Measurements from ENCODE around the gene PATJ. TPM values are rescaled to one million over a fixed set of nuclear protein-coding genes. Genes with fewer than 3 reads are reported as not detected.

PATJ gene
- total and polyA plus RNA-seq, 3 donors from 2014 or later: 12.9 to 44.5 (median 21.6) TPM

DNA sequence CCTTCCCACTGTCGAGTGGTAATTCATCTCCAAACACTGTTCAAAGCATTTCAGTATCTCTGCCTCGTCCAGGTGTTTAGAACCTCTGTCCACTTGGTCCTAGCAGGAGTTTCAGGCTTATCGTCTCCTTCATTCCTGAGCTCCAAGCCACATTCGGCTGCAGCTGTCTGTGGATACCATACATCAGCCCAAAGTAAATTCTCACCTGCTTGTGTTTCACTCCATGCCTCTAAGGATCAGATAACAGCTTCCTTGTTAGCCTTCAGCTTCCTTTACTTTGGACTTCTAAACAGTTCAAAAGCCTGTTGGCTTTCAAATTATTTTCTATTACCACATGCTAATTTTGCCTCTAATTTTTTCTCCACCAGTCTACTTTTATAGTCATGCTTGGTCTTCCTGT, 233.4 kb downstream of the PATJ start:
- Histone ChIP-seq H3K9me3 (no peaks in the 10 kb centered on the region), H3K36me3 (ENCODE audit: low read depth, missing control alignments) (no peaks in the 10 kb centered on the region), H3K27ac (no peak overlapping the region), H3K4me3 (no peak overlapping the region), H3K27me3 (no peaks in the 10 kb centered on the region), H3K4me1 (no peaks in the 10 kb centered on the region)
- WGBS, 2 donors: 80 to 94% methylated on average over 4 of the region's 4 CpGs
- TF ChIP-seq POLR2A (IDR thresholded peaks at IDR 0.05): no peak
- TF ChIP-seq, protein P1, sequence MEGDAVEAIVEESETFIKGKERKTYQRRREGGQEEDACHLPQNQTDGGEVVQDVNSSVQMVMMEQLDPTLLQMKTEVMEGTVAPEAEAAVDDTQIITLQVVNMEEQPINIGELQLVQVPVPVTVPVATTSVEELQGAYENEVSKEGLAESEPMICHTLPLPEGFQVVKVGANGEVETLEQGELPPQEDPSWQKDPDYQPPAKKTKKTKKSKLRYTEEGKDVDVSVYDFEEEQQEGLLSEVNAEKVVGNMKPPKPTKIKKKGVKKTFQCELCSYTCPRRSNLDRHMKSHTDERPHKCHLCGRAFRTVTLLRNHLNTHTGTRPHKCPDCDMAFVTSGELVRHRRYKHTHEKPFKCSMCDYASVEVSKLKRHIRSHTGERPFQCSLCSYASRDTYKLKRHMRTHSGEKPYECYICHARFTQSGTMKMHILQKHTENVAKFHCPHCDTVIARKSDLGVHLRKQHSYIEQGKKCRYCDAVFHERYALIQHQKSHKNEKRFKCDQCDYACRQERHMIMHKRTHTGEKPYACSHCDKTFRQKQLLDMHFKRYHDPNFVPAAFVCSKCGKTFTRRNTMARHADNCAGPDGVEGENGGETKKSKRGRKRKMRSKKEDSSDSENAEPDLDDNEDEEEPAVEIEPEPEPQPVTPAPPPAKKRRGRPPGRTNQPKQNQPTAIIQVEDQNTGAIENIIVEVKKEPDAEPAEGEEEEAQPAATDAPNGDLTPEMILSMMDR (IDR thresholded peaks at IDR 0.05): no peak
- no peak for DNase-seq
- intact Hi-C loops (cut with DNase I; ENCODE audit: low total_unique reads): no loop called here

DNA sequence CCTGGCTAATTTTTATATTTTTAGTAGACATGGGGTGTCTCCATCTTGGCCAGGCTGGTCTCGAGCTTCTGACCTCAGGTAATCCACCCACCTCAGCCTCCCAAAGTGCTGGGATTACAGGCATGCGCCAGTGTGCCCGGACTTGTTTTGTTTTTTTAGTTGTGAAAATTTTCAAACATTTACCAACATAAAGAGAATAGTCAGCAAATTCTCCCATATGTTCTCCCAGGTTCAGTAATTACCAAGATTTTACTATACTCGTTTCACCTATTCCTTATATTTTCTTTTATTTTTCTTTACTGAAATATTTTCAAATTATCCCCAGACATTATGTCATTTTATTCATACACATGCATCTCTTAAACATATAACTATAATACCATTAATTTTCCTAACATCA, 234.3 kb downstream of the PATJ start:
- 93 to 94% methylated on average over 4 of the region's 4 CpGs for WGBS, 2 donors
- intact Hi-C loops (cut with DNase I; ENCODE audit: low total_unique reads): no loop called here
- DNase-seq: no peak

DNA sequence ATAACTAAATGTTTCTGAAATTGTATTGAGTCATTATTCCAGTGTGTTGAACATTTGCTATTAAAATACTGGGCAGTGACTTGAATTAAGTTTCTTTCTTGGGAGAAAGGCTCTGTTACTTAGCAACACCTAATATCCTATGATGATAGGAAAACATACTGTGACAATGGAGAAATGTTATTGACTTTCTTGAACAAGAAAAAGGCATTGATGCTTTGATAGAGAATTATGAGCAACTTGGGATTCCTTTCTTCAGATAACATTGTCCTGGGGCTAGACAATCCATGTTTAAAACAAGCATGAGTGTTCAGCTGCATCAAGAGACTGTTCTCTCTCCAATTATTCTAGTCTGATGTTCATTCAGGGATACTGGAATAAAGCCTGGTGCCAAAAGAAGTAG, 236.5 kb downstream of the PATJ start:
- H3K27me3 ChIP-seq: no peaks in the 10 kb centered on the region
- DNase-seq: no peak
- H3K4me3 ChIP-seq: no peak overlapping the region
- intact Hi-C loops (cut with DNase I; ENCODE audit: low total_unique reads): no loop called here
- no peak for TF ChIP-seq POLR2A (IDR thresholded peaks at IDR 0.05)
- TF ChIP-seq, protein P1 (IDR thresholded peaks at IDR 0.05): no peak
- no peaks in the 10 kb centered on the region for H3K9me3 ChIP-seq
- H3K36me3 ChIP-seq (ENCODE audit: low read depth, missing control alignments): no peaks in the 10 kb centered on the region
- H3K4me1 ChIP-seq: no peaks in the 10 kb centered on the region
- H3K27ac ChIP-seq: no peak overlapping the region

More for the DNA sequence above, 234.3 kb downstream of the PATJ start:
- Histone ChIP-seq H3K4me3 (no peak overlapping the region), H3K4me1 (no peaks in the 10 kb centered on the region), H3K27ac (no peak overlapping the region), H3K27me3 (no peaks in the 10 kb centered on the region), H3K9me3 (no peaks in the 10 kb centered on the region), H3K36me3 (ENCODE audit: low read depth, missing control alignments) (no peaks in the 10 kb centered on the region)
- no peak for TF ChIP-seq POLR2A (IDR thresholded peaks at IDR 0.05)
- TF ChIP-seq, protein P1 (IDR thresholded peaks at IDR 0.05): no peak

DNA sequence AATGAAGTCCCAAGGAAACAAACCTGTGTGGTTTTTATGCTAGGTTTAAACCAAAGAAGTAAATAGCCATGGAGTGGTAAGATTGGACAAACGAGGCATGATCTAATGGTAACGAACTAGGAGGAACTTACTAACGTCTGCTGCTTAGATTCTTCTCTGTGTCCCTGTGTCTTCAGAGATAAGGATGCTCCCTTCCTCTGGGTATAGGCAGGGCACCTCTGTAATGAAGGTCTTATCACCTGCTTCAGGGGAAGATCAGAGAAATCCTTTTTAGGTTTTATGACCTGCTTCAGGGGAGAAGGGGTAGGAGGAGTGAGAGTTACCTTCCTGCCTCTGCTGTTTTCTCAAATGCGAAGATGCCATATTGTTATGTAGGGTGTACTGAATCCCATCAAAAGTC, 237.4 kb downstream of the PATJ start:
- H3K9me3 ChIP-seq: no peaks in the 10 kb centered on the region
- no peaks in the 10 kb centered on the region for H3K4me1 ChIP-seq
- no peaks in the 10 kb centered on the region for H3K36me3 ChIP-seq (ENCODE audit: low read depth, missing control alignments)
- H3K4me3 ChIP-seq: no peak overlapping the region
- no peak overlapping the region for H3K27ac ChIP-seq
- WGBS, 2 donors: 78 to 88% methylated on average over 4 of the region's 4 CpGs
- DNase-seq: no peak
- H3K27me3 ChIP-seq: no peaks in the 10 kb centered on the region
- intact Hi-C loops (cut with DNase I; ENCODE audit: low total_unique reads): no loop called here
- TF ChIP-seq POLR2A (IDR thresholded peaks at IDR 0.05): no peak
- TF ChIP-seq, protein P1 (IDR thresholded peaks at IDR 0.05): no peak

DNA sequence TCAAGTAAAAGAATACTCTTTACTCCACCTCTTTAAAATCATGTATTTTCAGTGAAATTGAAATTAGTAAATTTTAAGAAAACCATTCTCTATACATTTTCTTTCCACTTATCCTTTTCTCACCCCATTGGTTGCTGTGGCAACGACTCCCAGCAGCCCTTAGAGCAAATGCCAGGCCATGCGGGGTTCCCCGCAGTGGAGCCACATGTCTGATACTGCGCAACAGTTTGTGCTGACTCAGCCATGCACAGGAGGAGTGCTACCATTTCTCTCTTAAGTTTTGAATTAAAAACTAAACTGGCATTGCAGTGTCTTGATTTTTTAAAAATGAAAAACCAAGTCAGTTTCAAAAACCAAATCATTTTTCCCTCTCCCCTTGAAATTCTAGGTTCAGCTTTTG, 238.3 kb downstream of the PATJ start:
- H3K9me3 ChIP-seq: no peaks in the 10 kb centered on the region
- intact Hi-C loops (cut with DNase I; ENCODE audit: low total_unique reads): no loop called here
- no peak overlapping the region for H3K4me3 ChIP-seq
- no peaks in the 10 kb centered on the region for H3K27me3 ChIP-seq
- no peak for DNase-seq
- 86 to 89% methylated on average over 4 of the region's 4 CpGs for WGBS, 2 donors
- no peak overlapping the region for H3K27ac ChIP-seq
- no peaks in the 10 kb centered on the region for H3K4me1 ChIP-seq
- no peaks in the 10 kb centered on the region for H3K36me3 ChIP-seq (ENCODE audit: low read depth, missing control alignments)
- no peak for TF ChIP-seq POLR2A (IDR thresholded peaks at IDR 0.05)
- TF ChIP-seq, protein P1 (IDR thresholded peaks at IDR 0.05): no peak

Data from testis (tissue), 3 donors.